K562 (cell line): ENCODE data around the gene PACSIN1. TPM values are rescaled to one million over a fixed set of nuclear protein-coding genes. Genes with fewer than 3 reads are reported as not detected.
A peak's percentile ranks its signal among the peaks of the same experiment; 100 is the strongest.

Source experiments
- BDP1 ChIP-seq: IDR thresholded peaks from 3 replicates; pipeline ENCODE4 v1.6.1; 2011; ENCODE audit not compliant: insufficient read length, insufficient read depth
- CBX1 ChIP-seq: sonication (generic); IDR thresholded peaks from 2 replicates; pipeline ENCODE4 v1.6.1; 2016; ENCODE audit warnings: antibody characterized with exemption, low read depth, mild to moderate bottlenecking
- CBX2 ChIP-seq: fragments of 200-600 bp; sonication (generic); IDR thresholded peaks from one replicate; pipeline ENCODE4 v1.6.1; 2012; ENCODE audit warnings: mild to moderate bottlenecking, low read length, inconsistent platforms; ENCODE audit not compliant: insufficient read depth, poor library complexity, severe bottlenecking
- CBX3 ChIP-seq, 2 experiments: IDR thresholded peaks; 1 replicate in 1 of 2; 2 replicates in 1 of 2; pipeline ENCODE4 v1.6.1; 2012; ENCODE audit warnings: inconsistent platforms in 2 of 2, low read length in 2 of 2, borderline replicate concordance in 1 of 2, control low read depth in 1 of 2
- CREB3L1 ChIP-seq: fragments of 450-650 bp; IDR thresholded peaks from 2 replicates; pipeline ENCODE4 v1.6.1; 2014; ENCODE audit warnings: low read depth, mild to moderate bottlenecking, moderate library complexity, borderline replicate concordance
- DDX20 ChIP-seq: fragments of 450-650 bp; IDR thresholded peaks from 2 replicates; pipeline ENCODE4 v1.6.1; 2016; ENCODE audit warnings: missing genetic modification characterization, low read depth, mild to moderate bottlenecking, missing compliant biosample characterization, moderate library complexity
- ESRRA ChIP-seq: fragments of 450-650 bp; IDR thresholded peaks from 2 replicates; pipeline ENCODE4 v1.6.1; 2014; ENCODE audit warnings: low read depth, mild to moderate bottlenecking, moderate library complexity, borderline replicate concordance
- EWSR1 ChIP-seq: fragments of 450-650 bp; IDR thresholded peaks from 2 replicates; pipeline ENCODE4 v1.6.1; 2018; ENCODE audit warnings: borderline replicate concordance, mild to moderate bottlenecking, low read depth, moderate library complexity; ENCODE audit not compliant: partially characterized antibody
- JUN ChIP-seq, 2 experiments: sonication (generic) in 1 of 2; formaldehyde crosslinking in 1 of 2; IDR thresholded peaks; 2 replicates each; pipeline versions ENCODE4 v1.6.1 to v1.8.0; 2012 to 2022; ENCODE audit warnings: borderline replicate concordance in 2 of 2, mild to moderate bottlenecking in 2 of 2, improper control_type of control experiment in 1 of 2, low read depth in 1 of 2, low read length in 1 of 2, missing genetic modification reagents in 1 of 2
- MBD2 ChIP-seq: sonication (generic); IDR thresholded peaks from 2 replicates; pipeline ENCODE4 v1.6.1; 2016; ENCODE audit warnings: low read depth, borderline replicate concordance
- MED1 ChIP-seq: sonication (generic); formaldehyde crosslinking; IDR thresholded peaks from 2 replicates; pipeline ENCODE4 v1.8.1; 2023; ENCODE audit warnings: missing genetic modification reagents, borderline replicate concordance
- MTA3 ChIP-seq: fragments of 450-650 bp; formaldehyde crosslinking; IDR thresholded peaks from 2 replicates; pipeline ENCODE4 v1.6.1; 2017; ENCODE audit warnings: mild to moderate bottlenecking, borderline replicate concordance
- NELFE ChIP-seq: IDR thresholded peaks from 2 replicates; pipeline ENCODE4 v1.6.1; 2011; ENCODE audit warnings: mild to moderate bottlenecking; ENCODE audit not compliant: insufficient read depth, insufficient read length
- NFE2 ChIP-seq: IDR thresholded peaks from 2 replicates; pipeline ENCODE4 v1.6.1; 2014; ENCODE audit warnings: antibody characterized with exemption, low read depth
- NONO ChIP-seq, 2 experiments: fragments of 200-400 bp in 1 of 2; fragments of 450-650 bp in 1 of 2; formaldehyde crosslinking in 1 of 2; IDR thresholded peaks; 2 replicates each; pipeline ENCODE4 v1.6.1; 2017; ENCODE audit warnings: low read depth in 2 of 2, mild to moderate bottlenecking in 2 of 2, moderate library complexity in 2 of 2, low read length in 1 of 2
- NR2C2 ChIP-seq, 2 experiments: fragments of 200-800 bp in 1 of 2; sonication (Bioruptor generic) in 1 of 2; sonication (generic) in 1 of 2; formaldehyde crosslinking in 1 of 2; IDR thresholded peaks; 2 replicates each; pipeline versions ENCODE4 v1.6.1 to v1.8.0; 2016 to 2022; ENCODE audit warnings: mild to moderate bottlenecking in 1 of 2, missing compliant biosample characterization in 1 of 2, missing genetic modification characterization in 1 of 2, missing genetic modification reagents in 1 of 2
- PHF21A ChIP-seq: fragments of 450-650 bp; IDR thresholded peaks from 2 replicates; pipeline ENCODE4 v1.6.1; 2017; ENCODE audit warnings: low read depth, borderline replicate concordance
- PRPF4 ChIP-seq: fragments of 200-400 bp; formaldehyde crosslinking; IDR thresholded peaks from one replicate; pipeline ENCODE4 v1.6.1; 2017; ENCODE audit warnings: low read length, low read depth, mild to moderate bottlenecking; ENCODE audit not compliant: insufficient read depth, poor library complexity, severe bottlenecking
- SAP30 ChIP-seq: fragments of 200-600 bp; sonication (generic); IDR thresholded peaks from 2 replicates; pipeline ENCODE4 v1.6.1; 2012; ENCODE audit warnings: borderline replicate concordance, low read depth, mild to moderate bottlenecking, moderate library complexity, low read length, control low read depth, inconsistent platforms; ENCODE audit not compliant: insufficient read depth, poor library complexity, severe bottlenecking
- SIN3A ChIP-seq, 2 experiments: fragments of 150-350 bp in 1 of 2; IDR thresholded peaks; 2 replicates each; pipeline ENCODE4 v1.6.1; 2011 to 2016; ENCODE audit warnings: borderline replicate concordance in 2 of 2, low read depth in 2 of 2, low read length in 2 of 2, mild to moderate bottlenecking in 2 of 2, moderate library complexity in 2 of 2; ENCODE audit not compliant: control insufficient read depth in 1 of 2
- SMC3 ChIP-seq: conservative IDR thresholded peaks from 2 replicates; pipeline ENCODE4 v1.6.1; 2011; ENCODE audit warnings: low read depth, low read length, improper control_type of control experiment; ENCODE audit not compliant: insufficient read depth
- ZBED1 ChIP-seq: IDR thresholded peaks from 2 replicates; pipeline ENCODE4 v1.6.1; 2014
- ZFP30 ChIP-seq: fragments of 250-450 bp; sonication (Bioruptor Pico); IDR thresholded peaks from 2 replicates; pipeline ENCODE4 v1.8.0; 2022; ENCODE audit warnings: moderate library complexity, mild to moderate bottlenecking, inconsistent platforms, borderline replicate concordance
- ZNF24 ChIP-seq: fragments of 450-650 bp; IDR thresholded peaks from 2 replicates; pipeline ENCODE4 v1.6.1; 2016
- polyA plus RNA-seq, 8 experiments: library from polyadenylated mRNA; depleted of rRNA in 4 of 8; stranded (reverse) in 5 of 8; unstranded in 3 of 8; fragments of >200 nt; fragmentation: Nextera tagmentation in 2 of 8; fragmentation: Illumina TruSeq in 1 of 8; extraction: Ambion mirVana in 2 of 8; extraction: Trizol in 1 of 8; gene quantifications; 2 replicates each; pipeline versions ENCODE4 v1.2.1 to v1.2.3, GENCODE V29; 2011 to 2014; ENCODE audit warnings: inconsistent platforms in 1 of 8, missing spikeins in 1 of 8
- total RNA-seq, 7 experiments: library from RNA; depleted of rRNA in 6 of 7; stranded (reverse); fragments of >200 nt in 6 of 7; fragmentation: Illumina TruSeq in 2 of 7; extraction: Trizol in 2 of 7; gene quantifications; 2 replicates each; pipeline versions ENCODE4 v1.2.1 to v1.2.3, GENCODE V29; 2011 to 2021; ENCODE audit warnings: low replicate concordance in 1 of 7

Gene PACSIN1
- total and polyA plus RNA-seq, 9 of the 15 experiments (the other 6 are each of a cell fraction or from before 2014, with no cell fraction given), result 0.01 to 1.7 (median 0.45) TPM

GRCh38 chr6:34425498-34426410, 40.1 kb upstream of the PACSIN1 start, which contains the start of gene RPS10 (continued):
- TF ChIP-seq NR2C2 (CRISPR knock-in tag; IDR thresholded peaks at IDR 0.05), result no peak
- peak; percentile 42 for TF ChIP-seq NR2C2 (tag; IDR thresholded peaks at IDR 0.05)
- no peak for TF ChIP-seq EWSR1
- no peak for TF ChIP-seq DDX20
- TF ChIP-seq JUN (IDR thresholded peaks at IDR 0.05; ENCODE audit: borderline replicate concordance, low read depth, low read length), result peak; percentile 29; the same call in 1 of the 2 replicates
- TF ChIP-seq JUN (CRISPR knock-in tag; IDR thresholded peaks at IDR 0.05; ENCODE audit: borderline replicate concordance), result no peak
- peak; percentile 86 for TF ChIP-seq CBX1
- TF ChIP-seq ZFP30 (CRISPR knock-in tag), result no peak
- TF ChIP-seq PHF21A, result 0 out of 2 replicates have a peak, but pooled peaks have one; percentile 8
- TF ChIP-seq ESRRA, result peak; percentile 78; the same call in 1 of the 2 replicates
- TF ChIP-seq MBD2, result peak; percentile 72; the same call in 1 of the 2 replicates
- TF ChIP-seq SIN3A (IDR thresholded peaks at IDR 0.05; ENCODE audit: borderline replicate concordance in 2 of 2, control insufficient read depth in 1 of 2, low read depth in 2 of 2, low read length in 2 of 2), result peak; percentile 84 to 89; a peak in 2 of 4 replicates
- TF ChIP-seq MTA3, result peak; percentile 94
- peak; percentile 60; the same call in 1 of the 2 replicates for TF ChIP-seq CREB3L1
- peak; percentile 32; the same call in 1 of the 2 replicates for TF ChIP-seq SMC3
- TF ChIP-seq ZBED1, result peak; percentile 88; the same call in 1 of the 2 replicates
- peak; percentile 59; the same call in 1 of the 2 replicates for TF ChIP-seq NFE2
- no peak for TF ChIP-seq BDP1
- TF ChIP-seq ZNF24, result peak; percentile 56; the same call in 1 of the 2 replicates
- TF ChIP-seq SAP30, result peak; percentile 90
- no peak for TF ChIP-seq CBX2
- TF ChIP-seq MED1, result no peak
- peak; percentile 38 for TF ChIP-seq PRPF4
- no peak; a peak in 1 of 3 replicates for TF ChIP-seq CBX3 (IDR thresholded peaks at IDR 0.05; ENCODE audit: borderline replicate concordance in 1 of 2, low read length in 2 of 2)
- TF ChIP-seq NONO (IDR thresholded peaks at IDR 0.05; ENCODE audit: low read depth in 2 of 2, low read length in 1 of 2), result no peak; a peak in 1 of 4 replicates
- peak; percentile 20 for TF ChIP-seq NELFE
